Keratinocyte (primary cell): ENCODE results near the gene ARHGAP18. TPM values are rescaled to one million over a fixed set of nuclear protein-coding genes. Genes with fewer than 3 reads are reported as not detected.

Experiments used
- DNase-seq: peaks from one replicate; pipeline ENCODE4 v3.0.0-alpha.2; 2011; ENCODE audit warnings: low read depth, missing footprints, low spot score
- FAIRE-seq: peaks from 2 replicates; lab custom pipeline; 2011; peaks lifted over from hg19 to GRCh38; lab: Jason Lieb, UNC
- H2AFZ ChIP-seq: 2 replicates; pipeline ENCODE4 v1.6.0; 2012; ENCODE audit warnings: low read length, control low read depth, inconsistent platforms; ENCODE audit not compliant: control insufficient read depth
- H3K27ac ChIP-seq: 2 replicates; pipeline ENCODE4 v1.5.1; 2011; ENCODE audit warnings: low read length; ENCODE audit not compliant: control insufficient read depth, insufficient read depth
- H3K27me3 ChIP-seq: 3 replicates; pipeline ENCODE4 v1.6.0; 2011; ENCODE audit warnings: low read length; ENCODE audit not compliant: control insufficient read depth, insufficient read depth; ENCODE audit errors: extremely low read depth
- H3K36me3 ChIP-seq, 2 experiments: 2 replicates in 1 of 2; 3 replicates in 1 of 2; pipeline ENCODE4 v1.5.1; 2011; ENCODE audit warnings: low read length in 2 of 2, mild to moderate bottlenecking in 1 of 2; ENCODE audit not compliant: control insufficient read depth in 2 of 2, insufficient read depth in 2 of 2; ENCODE audit errors: extremely low read depth in 1 of 2
- H3K4me1 ChIP-seq: 3 replicates; pipeline ENCODE4 v1.5.1; 2011; ENCODE audit warnings: low read length; ENCODE audit not compliant: control insufficient read depth, insufficient read depth; ENCODE audit errors: extremely low read depth
- H3K4me2 ChIP-seq: 3 replicates; pipeline ENCODE4 v1.6.0; 2011; ENCODE audit warnings: low read depth, low read length; ENCODE audit not compliant: control insufficient read depth, insufficient read depth; ENCODE audit errors: extremely low read depth
- H3K4me3 ChIP-seq, 3 experiments: fragments of 200-600 bp in 1 of 3; sonication (generic) in 1 of 3; 2 replicates in 2 of 3; 3 replicates in 1 of 3; pipeline ENCODE4 v1.5.1; 2011 to 2016; ENCODE audit warnings: low read length in 3 of 3, mild to moderate bottlenecking in 3 of 3, control low read depth in 2 of 3, inconsistent platforms in 1 of 3, low read depth in 1 of 3, mixed read lengths in 1 of 3, mixed run types in 1 of 3, moderate library complexity in 1 of 3; ENCODE audit not compliant: control insufficient read depth in 2 of 3, insufficient read depth in 2 of 3; ENCODE audit errors: extremely low read depth in 1 of 3
- H3K79me2 ChIP-seq: 2 replicates; pipeline ENCODE4 v1.6.0; 2012; ENCODE audit warnings: low read length; ENCODE audit not compliant: control insufficient read depth, insufficient read depth
- H3K9ac ChIP-seq: 3 replicates; pipeline ENCODE4 v1.6.0; 2011; ENCODE audit warnings: low read length; ENCODE audit not compliant: control insufficient read depth, insufficient read depth; ENCODE audit errors: extremely low read depth
- H3K9me1 ChIP-seq: 3 replicates; pipeline ENCODE4 v1.6.0; 2011; ENCODE audit warnings: low read length; ENCODE audit not compliant: control insufficient read depth, insufficient read depth; ENCODE audit errors: extremely low read depth
- H3K9me3 ChIP-seq: 2 replicates; pipeline ENCODE4 v1.5.1; 2012; ENCODE audit warnings: low read depth, low read length; ENCODE audit not compliant: control insufficient read depth
- H4K20me1 ChIP-seq: 3 replicates; pipeline ENCODE4 v1.6.0; 2011; ENCODE audit warnings: low read length; ENCODE audit not compliant: control insufficient read depth, insufficient read depth; ENCODE audit errors: extremely low read depth
- CTCF ChIP-seq, 3 experiments: IDR thresholded peaks in 1 of 3; conservative IDR thresholded peaks in 1 of 3; optimal IDR thresholded peaks in 1 of 3; 2 replicates in 2 of 3; 3 replicates in 1 of 3; pipeline versions ENCODE3 to v1.5.1; 2011; ENCODE audit warnings: low read length in 3 of 3, mild to moderate bottlenecking in 3 of 3, moderate library complexity in 2 of 3, control low read depth in 1 of 3, inconsistent platforms in 1 of 3; ENCODE audit not compliant: insufficient read depth in 2 of 3; ENCODE audit errors: extremely low read depth in 1 of 3
- EZH2 ChIP-seq: IDR thresholded peaks from one replicate; pipeline ENCODE4 v1.6.1; 2012; ENCODE audit warnings: inconsistent platforms, mild to moderate bottlenecking, low read length, moderate library complexity
- dilution Hi-C: fragments of 300-500 bp; cut with MboI; formaldehyde crosslinking; loops from one replicate; pipeline ENCODE4 v1.7.0; 2020; ENCODE audit warnings: low sequenced_read_pairs; ENCODE audit not compliant: extremely low pct_ligation_motif_present
- polyA plus RNA-seq, 5 experiments: library from polyadenylated mRNA; depleted of rRNA in 3 of 5; stranded (reverse) in 3 of 5; stranded (forward) in 1 of 5; unstranded in 1 of 5; fragments of >200 nt; gene quantifications; 1 replicate in 1 of 5; 2 replicates in 3 of 5; 3 replicates in 1 of 5; pipeline versions ENCODE4 v1.2.1 to v1.2.3, GENCODE V29; 2011 to 2012; ENCODE audit warnings: missing spikeins in 2 of 5, low read depth in 1 of 5, low replicate concordance in 1 of 5

ARHGAP18 gene
- polyA plus RNA-seq, 1 donor (not counting 4 experiments of a cell fraction or from before 2014, with no cell fraction given) = 17.7 TPM

DNA sequence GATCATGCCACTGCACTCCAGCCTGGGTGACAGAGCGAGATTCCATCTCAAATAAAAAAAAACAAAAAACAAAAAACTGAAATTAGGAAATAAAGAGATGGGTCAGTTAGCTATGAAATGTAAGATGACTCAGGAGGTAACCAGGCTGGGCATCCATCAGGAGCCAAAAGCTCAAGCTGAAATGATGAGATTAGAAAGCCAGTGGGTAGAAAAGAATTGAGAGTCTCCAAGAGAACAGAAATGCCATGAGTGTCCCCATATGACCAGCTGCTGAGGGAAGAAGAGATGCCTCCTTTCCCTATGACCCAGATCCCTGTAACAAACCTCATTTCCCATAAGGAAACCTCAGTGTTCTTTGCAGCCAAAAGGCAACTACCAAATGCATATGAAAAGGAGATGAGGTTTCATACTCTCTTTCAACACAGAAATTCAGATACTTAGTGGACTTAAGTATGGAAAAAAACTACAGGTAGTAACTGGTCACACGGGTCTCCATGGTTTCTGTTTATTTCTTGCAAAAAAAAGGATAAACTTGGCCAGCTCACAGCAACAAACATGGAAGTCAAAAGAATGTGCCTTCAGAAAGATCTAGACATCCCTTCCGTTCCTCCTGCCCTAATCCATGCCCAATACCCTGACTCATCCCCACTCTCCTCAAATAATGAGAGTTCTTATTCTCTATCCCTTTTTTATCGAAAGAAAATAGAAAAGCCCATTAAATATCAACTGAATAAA, 8.1 kb downstream of the ARHGAP18 start:
- Histone ChIP-seq H2AFZ (no peak overlapping the region), H3K4me2 (no peak overlapping the region), H3K79me2 (peaks cover 89% of the 10 kb centered on the region), H3K9me3 (no peaks in the 10 kb centered on the region), H3K4me1 (peaks cover 30% of the 10 kb centered on the region), H3K27me3 (no peaks in the 10 kb centered on the region), H3K4me3 (no peak overlapping the region), H4K20me1 (no peaks in the 10 kb centered on the region), H3K9me1 (peaks cover 2% of the 10 kb centered on the region), H3K9ac (no peak overlapping the region), H3K27ac (peak overlapping the region; percentile 53), H3K36me3 (peaks cover 0 to 17% of the 10 kb centered on the region in 2 experiments)
- no peak for FAIRE-seq
- no peak for DNase-seq
- dilution Hi-C loops = no loop called here
- TF ChIP-seq CTCF (optimal IDR thresholded peaks at IDR 0.05 in 1 of 3, IDR thresholded peaks at IDR 0.05 in 1 of 3, conservative IDR thresholded peaks at IDR 0.05 in 1 of 3; ENCODE audit: extremely low read depth in 1 of 3, insufficient read depth in 2 of 3, low read length in 3 of 3) (no peak), EZH2 (no peak)

GRCh38 chr6:129700666-129701065, 9.3 kb downstream of the ARHGAP18 start:
- Histone ChIP-seq H3K9me3 (no peaks in the 10 kb centered on the region), H3K27ac (no peak overlapping the region), H3K4me2 (peak overlapping the region; percentile 52), H3K36me3 (peaks cover 0 to 8% of the 10 kb centered on the region in 2 experiments), H3K79me2 (peaks cover 87% of the 10 kb centered on the region), H4K20me1 (no peaks in the 10 kb centered on the region), H2AFZ (no peak overlapping the region), H3K9me1 (peaks cover 2% of the 10 kb centered on the region), H3K4me3 (no peak overlapping the region), H3K27me3 (no peaks in the 10 kb centered on the region), H3K9ac (no peak overlapping the region), H3K4me1 (peaks cover 28% of the 10 kb centered on the region)
- FAIRE-seq (no peak), DNase-seq (no peak)
- dilution Hi-C loops = no loop called here
- TF ChIP-seq CTCF (optimal IDR thresholded peaks at IDR 0.05 in 1 of 3, IDR thresholded peaks at IDR 0.05 in 1 of 3, conservative IDR thresholded peaks at IDR 0.05 in 1 of 3; ENCODE audit: extremely low read depth in 1 of 3, insufficient read depth in 2 of 3, low read length in 3 of 3) = no peak
- TF ChIP-seq EZH2 = no peak
